Neural cell (in vitro differentiated cells): ENCODE measurements around the gene BEND4. TPM values are rescaled to one million over a fixed set of nuclear protein-coding genes. Genes with fewer than 3 reads are reported as not detected.

Experiments
- H2AFZ ChIP-seq: fragments of 200-600, 300-800 bp; sonication (generic), shearing (Covaris generic); 2 replicates; pipeline ENCODE4 v1.6.0; 2014; ENCODE audit warnings: low read depth, mild to moderate bottlenecking, antibody characterized with exemption, low read length, moderate library complexity
- H3F3A ChIP-seq: fragments of 200-600 bp; shearing (Covaris generic); 2 replicates; pipeline ENCODE4 v1.6.1; 2016; ENCODE audit warnings: mild to moderate bottlenecking, moderate library complexity, mixed read lengths, antibody characterized with exemption, low read length; ENCODE audit not compliant: insufficient read depth, poor library complexity, severe bottlenecking
- H3K27ac ChIP-seq: fragments of 200-600, 300-800 bp; sonication (generic), shearing (Covaris generic); 2 replicates; pipeline ENCODE4 v1.5.1; 2014; ENCODE audit warnings: mild to moderate bottlenecking, low read length, moderate library complexity
- H3K27me3 ChIP-seq: fragments of 300-800, 200-600 bp; sonication (generic), shearing (Covaris generic); 2 replicates; pipeline ENCODE4 v1.6.0; 2014; ENCODE audit warnings: mild to moderate bottlenecking, low read depth, low read length, moderate library complexity; ENCODE audit not compliant: insufficient read depth
- H3K36me3 ChIP-seq: fragments of 300-800, 200-600 bp; sonication (generic), shearing (Covaris generic); 2 replicates; pipeline ENCODE4 v1.5.1; 2014; ENCODE audit warnings: mild to moderate bottlenecking, antibody characterized with exemption, low read length, moderate library complexity; ENCODE audit not compliant: insufficient read depth
- H3K4me2 ChIP-seq: fragments of 300-800, 200-600 bp; sonication (generic), shearing (Covaris generic); 2 replicates; pipeline ENCODE4 v1.6.0; 2014; ENCODE audit warnings: mild to moderate bottlenecking, low read length
- H3K4me3 ChIP-seq: fragments of 300-800, 200-600 bp; sonication (generic), shearing (Covaris generic); 2 replicates; pipeline ENCODE4 v1.5.1; 2014; ENCODE audit warnings: mild to moderate bottlenecking, low read length, moderate library complexity
- H3K79me2 ChIP-seq: fragments of 200-600 bp; shearing (Covaris generic); replicated peaks from 2 replicates; pipeline ENCODE4 v1.6.0; 2014; ENCODE audit warnings: mild to moderate bottlenecking, low read length, moderate library complexity; ENCODE audit not compliant: insufficient read depth
- H3K9ac ChIP-seq: fragments of 300-800, 200-600 bp; sonication (generic), shearing (Covaris generic); 2 replicates; pipeline ENCODE4 v1.6.1; 2016; ENCODE audit warnings: mild to moderate bottlenecking, low read length, mixed read lengths
- H3K9me2 ChIP-seq: fragments of 200-600 bp; shearing (Covaris generic); 2 replicates; pipeline ENCODE4 v1.6.1; 2016; ENCODE audit warnings: mild to moderate bottlenecking, low read length, mixed read lengths; ENCODE audit not compliant: insufficient read depth
- H3K9me3 ChIP-seq: fragments of 200-600, 300-800 bp; sonication (generic), shearing (Covaris generic); 2 replicates; pipeline ENCODE4 v1.6.1; 2016; ENCODE audit warnings: mild to moderate bottlenecking, mixed run types, low read length, moderate library complexity, mixed read lengths
- H4K20me1 ChIP-seq: fragments of 200-600 bp; shearing (Covaris generic); 2 replicates; pipeline ENCODE4 v1.6.1; 2016; ENCODE audit warnings: mild to moderate bottlenecking, mixed run types; ENCODE audit not compliant: insufficient read depth
- EP300 ChIP-seq: fragments of 450-650 bp; conservative IDR thresholded peaks from 2 replicates; pipeline ENCODE4 v1.6.1; 2014; ENCODE audit warnings: antibody characterized with exemption, mild to moderate bottlenecking, moderate library complexity; ENCODE audit not compliant: poor library complexity, severe bottlenecking
- EZH2 ChIP-seq: fragments of 200-600, 300-800 bp; shearing (Covaris generic), sonication (generic); IDR thresholded peaks from 2 replicates; pipeline ENCODE4 v1.6.1; 2014; ENCODE audit warnings: antibody characterized with exemption, low read length, borderline replicate concordance, mild to moderate bottlenecking; ENCODE audit not compliant: insufficient read depth, poor library complexity, severe bottlenecking
- MXI1 ChIP-seq: fragments of 450-650 bp; conservative IDR thresholded peaks from 2 replicates; pipeline ENCODE4 v1.6.1; 2014; ENCODE audit warnings: antibody characterized with exemption, mild to moderate bottlenecking; ENCODE audit not compliant: poor library complexity, severe bottlenecking
- POLR2AphosphoS5 ChIP-seq: IDR thresholded peaks from 2 replicates; pipeline ENCODE4 v1.6.1; 2012
- RAD21 ChIP-seq: fragments of 450-650 bp; conservative IDR thresholded peaks from 2 replicates; pipeline ENCODE4 v1.6.1; 2014; ENCODE audit warnings: antibody characterized with exemption, mild to moderate bottlenecking, moderate library complexity
- SMC3 ChIP-seq: fragments of 450-650 bp; conservative IDR thresholded peaks from 2 replicates; pipeline ENCODE4 v1.6.1; 2014; ENCODE audit warnings: antibody characterized with exemption, mild to moderate bottlenecking, moderate library complexity; ENCODE audit not compliant: poor library complexity
- TAF1 ChIP-seq: IDR thresholded peaks from 2 replicates; pipeline ENCODE4 v1.6.1; 2012; ENCODE audit warnings: low read depth
- polyA plus RNA-seq: library from polyadenylated mRNA; depleted of rRNA; stranded (reverse); fragments of >200 nt; gene quantifications from 2 replicates; pipeline ENCODE4 v1.2.3, GENCODE V29; 2014
- TF ChIP-seq, protein P1 (sequence below): fragments of 450-650 bp; IDR thresholded peaks from 2 replicates; pipeline ENCODE4 v1.5.1; 2014; ENCODE audit warnings: antibody characterized with exemption, mild to moderate bottlenecking, moderate library complexity; ENCODE audit not compliant: poor library complexity, severe bottlenecking
- TF ChIP-seq, protein P2 (sequence below): IDR thresholded peaks from 2 replicates; pipeline ENCODE4 v1.6.1; 2012; ENCODE audit warnings: borderline replicate concordance

Gene BEND4
- polyA plus RNA-seq, 1 donor from 2014 or later: 1.1 TPM

- H3K9ac ChIP-seq: no peak overlapping the region
- no peaks in the 10 kb centered on the region for H3K9me3 ChIP-seq
- no peaks in the 10 kb centered on the region for H3F3A ChIP-seq
- no peaks in the 10 kb centered on the region for H3K79me2 ChIP-seq
- H3K36me3 ChIP-seq: no peaks in the 10 kb centered on the region
- H4K20me1 ChIP-seq: no peaks in the 10 kb centered on the region
- H3K27me3 ChIP-seq: no peaks in the 10 kb centered on the region
- no peak overlapping the region for H3K4me2 ChIP-seq
- TF ChIP-seq SMC3 (no peak), TAF1 (no peak), MXI1 (no peak), EP300 (no peak), RAD21 (no peak), EZH2 (no peak), POLR2AphosphoS5 (no peak)
- TF ChIP-seq, protein P1, sequence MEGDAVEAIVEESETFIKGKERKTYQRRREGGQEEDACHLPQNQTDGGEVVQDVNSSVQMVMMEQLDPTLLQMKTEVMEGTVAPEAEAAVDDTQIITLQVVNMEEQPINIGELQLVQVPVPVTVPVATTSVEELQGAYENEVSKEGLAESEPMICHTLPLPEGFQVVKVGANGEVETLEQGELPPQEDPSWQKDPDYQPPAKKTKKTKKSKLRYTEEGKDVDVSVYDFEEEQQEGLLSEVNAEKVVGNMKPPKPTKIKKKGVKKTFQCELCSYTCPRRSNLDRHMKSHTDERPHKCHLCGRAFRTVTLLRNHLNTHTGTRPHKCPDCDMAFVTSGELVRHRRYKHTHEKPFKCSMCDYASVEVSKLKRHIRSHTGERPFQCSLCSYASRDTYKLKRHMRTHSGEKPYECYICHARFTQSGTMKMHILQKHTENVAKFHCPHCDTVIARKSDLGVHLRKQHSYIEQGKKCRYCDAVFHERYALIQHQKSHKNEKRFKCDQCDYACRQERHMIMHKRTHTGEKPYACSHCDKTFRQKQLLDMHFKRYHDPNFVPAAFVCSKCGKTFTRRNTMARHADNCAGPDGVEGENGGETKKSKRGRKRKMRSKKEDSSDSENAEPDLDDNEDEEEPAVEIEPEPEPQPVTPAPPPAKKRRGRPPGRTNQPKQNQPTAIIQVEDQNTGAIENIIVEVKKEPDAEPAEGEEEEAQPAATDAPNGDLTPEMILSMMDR: no peak
- TF ChIP-seq, protein P2, sequence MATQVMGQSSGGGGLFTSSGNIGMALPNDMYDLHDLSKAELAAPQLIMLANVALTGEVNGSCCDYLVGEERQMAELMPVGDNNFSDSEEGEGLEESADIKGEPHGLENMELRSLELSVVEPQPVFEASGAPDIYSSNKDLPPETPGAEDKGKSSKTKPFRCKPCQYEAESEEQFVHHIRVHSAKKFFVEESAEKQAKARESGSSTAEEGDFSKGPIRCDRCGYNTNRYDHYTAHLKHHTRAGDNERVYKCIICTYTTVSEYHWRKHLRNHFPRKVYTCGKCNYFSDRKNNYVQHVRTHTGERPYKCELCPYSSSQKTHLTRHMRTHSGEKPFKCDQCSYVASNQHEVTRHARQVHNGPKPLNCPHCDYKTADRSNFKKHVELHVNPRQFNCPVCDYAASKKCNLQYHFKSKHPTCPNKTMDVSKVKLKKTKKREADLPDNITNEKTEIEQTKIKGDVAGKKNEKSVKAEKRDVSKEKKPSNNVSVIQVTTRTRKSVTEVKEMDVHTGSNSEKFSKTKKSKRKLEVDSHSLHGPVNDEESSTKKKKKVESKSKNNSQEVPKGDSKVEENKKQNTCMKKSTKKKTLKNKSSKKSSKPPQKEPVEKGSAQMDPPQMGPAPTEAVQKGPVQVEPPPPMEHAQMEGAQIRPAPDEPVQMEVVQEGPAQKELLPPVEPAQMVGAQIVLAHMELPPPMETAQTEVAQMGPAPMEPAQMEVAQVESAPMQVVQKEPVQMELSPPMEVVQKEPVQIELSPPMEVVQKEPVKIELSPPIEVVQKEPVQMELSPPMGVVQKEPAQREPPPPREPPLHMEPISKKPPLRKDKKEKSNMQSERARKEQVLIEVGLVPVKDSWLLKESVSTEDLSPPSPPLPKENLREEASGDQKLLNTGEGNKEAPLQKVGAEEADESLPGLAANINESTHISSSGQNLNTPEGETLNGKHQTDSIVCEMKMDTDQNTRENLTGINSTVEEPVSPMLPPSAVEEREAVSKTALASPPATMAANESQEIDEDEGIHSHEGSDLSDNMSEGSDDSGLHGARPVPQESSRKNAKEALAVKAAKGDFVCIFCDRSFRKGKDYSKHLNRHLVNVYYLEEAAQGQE: no peak
- H3K4me3 ChIP-seq: no peak overlapping the region
- no peak overlapping the region for H3K27ac ChIP-seq
- H2AFZ ChIP-seq: no peak overlapping the region
- H3K9me2 ChIP-seq: no peaks in the 10 kb centered on the region
Observed at GRCh38 chr4:42104521-42104920, 47.9 kb downstream of the BEND4 start.

GRCh38 chr4:42101446-42101975, 50.9 kb downstream of the BEND4 start:
- Histone ChIP-seq H3K27me3 (no peaks in the 10 kb centered on the region), H3F3A (no peaks in the 10 kb centered on the region), H3K79me2 (no peaks in the 10 kb centered on the region), H3K9me3 (no peaks in the 10 kb centered on the region), H2AFZ (no peak overlapping the region), H3K4me2 (no peak overlapping the region), H3K36me3 (no peaks in the 10 kb centered on the region), H3K9ac (no peak overlapping the region), H4K20me1 (no peaks in the 10 kb centered on the region), H3K4me3 (no peak overlapping the region), H3K27ac (no peak overlapping the region), H3K9me2 (no peaks in the 10 kb centered on the region)
- TF ChIP-seq TAF1: no peak
- TF ChIP-seq, protein P2: no peak
- TF ChIP-seq, protein P1: no peak
- no peak for TF ChIP-seq EP300
- TF ChIP-seq MXI1: no peak
- no peak for TF ChIP-seq RAD21
- TF ChIP-seq POLR2AphosphoS5: no peak
